ENCODE measurements around the gene STX17. TPM values are rescaled to one million over a fixed set of nuclear protein-coding genes. Genes with fewer than 3 reads are reported as not detected.

STX17 gene
- total RNA-seq, 1 donor from 2014 or later: 25.0 TPM

DNA sequence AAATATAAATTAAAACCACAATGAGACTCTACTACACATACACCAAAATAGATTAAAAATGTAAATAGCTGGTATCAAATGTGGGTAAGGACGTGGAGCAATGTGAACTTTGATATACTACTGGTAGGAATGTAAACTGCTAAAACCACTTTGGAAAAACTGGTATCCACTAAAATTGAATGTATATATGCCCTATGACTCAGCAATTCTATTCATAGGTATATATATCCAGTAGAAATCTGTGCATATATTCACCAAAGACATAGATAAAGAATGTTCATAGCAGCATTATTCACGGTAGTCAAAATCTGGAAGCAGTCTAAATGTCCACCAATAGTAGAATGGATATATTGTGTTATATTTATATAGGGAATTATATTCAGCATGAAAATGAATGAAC, 107.1 kb downstream of the STX17 start:
- ATAC-seq: no peak
- no peak for DNase-seq (ENCODE audit: missing footprints)
- intact Hi-C loops (cut with DNase I): loop anchor here (10.0 kb wide), 1 partner anchor 189 kb away; the partner anchor contains the start of gene NR4A3

DNA sequence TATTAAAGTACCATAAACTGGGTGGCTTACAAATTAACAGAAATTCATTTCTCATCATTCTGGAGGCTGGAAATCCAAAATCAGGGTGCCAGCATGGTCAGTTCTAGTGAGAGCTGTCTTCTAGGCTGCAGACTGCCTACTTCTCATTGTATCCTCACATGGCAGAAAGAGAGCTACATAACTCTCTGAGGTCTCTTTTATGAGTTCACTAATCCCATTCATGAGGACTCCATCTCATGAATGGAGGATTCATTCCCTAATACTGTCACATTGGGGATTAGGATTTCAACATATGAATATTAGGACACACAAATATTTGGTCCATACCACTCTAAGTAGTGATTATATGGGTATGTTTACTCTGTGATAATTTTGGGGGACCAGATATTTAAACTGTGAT, 108.4 kb downstream of the STX17 start:
- ATAC-seq: no peak
- no peak for DNase-seq (ENCODE audit: missing footprints)
- intact Hi-C loops (cut with DNase I): loop anchor here (10.0 kb wide), 1 partner anchor 190 kb away; the partner anchor contains the start of gene NR4A3

DNA sequence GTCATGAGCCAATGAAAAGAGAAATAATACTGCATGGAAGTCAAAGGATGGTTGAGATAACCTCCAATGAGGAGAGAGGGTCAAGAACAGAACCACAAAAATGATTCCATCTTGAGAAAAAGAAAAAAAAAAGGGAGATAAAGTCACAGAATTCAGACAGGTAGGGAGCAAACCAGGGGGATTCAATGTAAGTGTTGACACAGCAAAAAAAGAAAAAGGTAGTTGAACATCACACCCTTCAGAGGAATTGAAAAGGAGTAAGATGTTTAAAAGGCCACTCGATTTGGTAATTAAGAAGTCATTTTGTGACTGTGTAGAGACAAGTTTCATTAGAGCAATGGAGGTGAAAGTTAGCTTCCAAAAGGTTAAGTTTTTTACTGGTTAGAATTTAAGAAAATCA, 113.1 kb downstream of the STX17 start:
- intact Hi-C loops (cut with DNase I): loop anchor here (10.0 kb wide), 1 partner anchor 195 kb away; the partner anchor contains the start of gene NR4A3
- DNase-seq (ENCODE audit: missing footprints): no peak

More for the DNA sequence above, 113.1 kb downstream of the STX17 start:
- no peak for ATAC-seq

Other genes with a start within 250 kb of the STX17 start
- gene NR4A3, start 84.8 kb upstream of the STX17 start, total RNA-seq: 3.9 TPM
- gene ERP44, start 192.3 kb downstream of the STX17 start, total RNA-seq: 15.9 TPM
- 6.9 TPM for gene INVS, start 192.6 kb downstream of the STX17 start, total RNA-seq

All from Right ventricle myocardium inferior (tissue), 1 donor.